Gastrocnemius medialis (tissue), 4 donors: ENCODE results near the gene FZD4. TPM values are rescaled to one million over a fixed set of nuclear protein-coding genes. Genes with fewer than 3 reads are reported as not detected.

Experiments
- ATAC-seq, 2 donors: fragments of 150-250 bp; one replicate each; pipeline ENCODE4 v1.9.1; 2016
- DNase-seq, 2 donors: peaks; one replicate each; pipeline ENCODE4 v3.0.0-alpha.2; 2019
- H3K27ac ChIP-seq, 4 donors: fragments of 200-600 bp; sonication (generic); 1 replicate in 1 of 4; 2 replicates in 3 of 4; pipeline ENCODE4 v1.5.1; 2016 to 2018; ENCODE audit warnings: mild to moderate bottlenecking in 2 of 4, moderate library complexity in 1 of 4
- H3K27me3 ChIP-seq, 3 donors: fragments of 200-600 bp; sonication (generic) in 2 of 3; 1 replicate in 1 of 3; 2 replicates in 2 of 3; pipeline versions ENCODE4 v1.5.1 to v1.6.0; 2016 to 2019; ENCODE audit warnings: mild to moderate bottlenecking in 1 of 3, moderate library complexity in 1 of 3
- H3K36me3 ChIP-seq, 2 donors: fragments of 200-600 bp; sonication (generic) in 1 of 2; one replicate each; pipeline ENCODE4 v1.5.1; 2017 to 2018
- H3K4me1 ChIP-seq, 2 donors: fragments of 200-600 bp; sonication (generic) in 1 of 2; one replicate each; pipeline ENCODE4 v1.5.1; 2016 to 2017; ENCODE audit warnings: mild to moderate bottlenecking in 2 of 2
- H3K4me3 ChIP-seq, 4 donors: fragments of 200-600 bp; sonication (generic) in 3 of 4; 1 replicate in 1 of 4; 2 replicates in 3 of 4; pipeline ENCODE4 v1.5.1; 2016 to 2019; ENCODE audit warnings: mild to moderate bottlenecking in 2 of 4
- H3K9me3 ChIP-seq, 3 donors: fragments of 200-600 bp; sonication (generic) in 2 of 3; 1 replicate in 1 of 3; 2 replicates in 2 of 3; pipeline ENCODE4 v1.5.1; 2016 to 2019
- POLR2A ChIP-seq, 2 donors: fragments of 450-650 bp; IDR thresholded peaks; one replicate each; pipeline ENCODE4 v1.6.1; 2017; ENCODE audit warnings: antibody characterized with exemption in 2 of 2, mild to moderate bottlenecking in 2 of 2, moderate library complexity in 2 of 2
- in situ Hi-C, 4 donors: fragments of 200-750 bp; cut with MboI; loops; one replicate each; pipeline versions ENCODE4 v1.15.0 to v1.8.0; 2017; ENCODE audit warnings: low sequenced_read_pairs in 4 of 4
- intact Hi-C: fragments of 100-400 bp; cut with DNase I; formaldehyde crosslinking; loops from one replicate; pipeline ENCODE4 v1.15.1; 2023; ENCODE audit warnings: low total_unique reads
- total RNA-seq, 4 donors: library from RNA; depleted of rRNA; stranded (reverse); fragments of >200 nt; gene quantifications; one replicate each; pipeline versions ENCODE4 v1.1.0 to v1.2.3, GENCODE V29; 2016
- TF ChIP-seq, protein P1 (sequence below), 5 experiments: fragments of 450-650 bp in 3 of 5; fragments of 200-600 bp in 2 of 5; sonication (generic) in 2 of 5; IDR thresholded peaks in 4 of 5; conservative IDR thresholded peaks in 1 of 5; 1 replicate in 4 of 5; 2 replicates in 1 of 5; pipeline ENCODE4 v1.5.1; 2016 to 2019; ENCODE audit warnings: antibody characterized with exemption in 5 of 5, mild to moderate bottlenecking in 3 of 5, moderate library complexity in 3 of 5

The FZD4 gene
- total RNA-seq, 4 donors from 2014 or later, result 31.7 to 52.2 (median 39.1) TPM

DNA sequence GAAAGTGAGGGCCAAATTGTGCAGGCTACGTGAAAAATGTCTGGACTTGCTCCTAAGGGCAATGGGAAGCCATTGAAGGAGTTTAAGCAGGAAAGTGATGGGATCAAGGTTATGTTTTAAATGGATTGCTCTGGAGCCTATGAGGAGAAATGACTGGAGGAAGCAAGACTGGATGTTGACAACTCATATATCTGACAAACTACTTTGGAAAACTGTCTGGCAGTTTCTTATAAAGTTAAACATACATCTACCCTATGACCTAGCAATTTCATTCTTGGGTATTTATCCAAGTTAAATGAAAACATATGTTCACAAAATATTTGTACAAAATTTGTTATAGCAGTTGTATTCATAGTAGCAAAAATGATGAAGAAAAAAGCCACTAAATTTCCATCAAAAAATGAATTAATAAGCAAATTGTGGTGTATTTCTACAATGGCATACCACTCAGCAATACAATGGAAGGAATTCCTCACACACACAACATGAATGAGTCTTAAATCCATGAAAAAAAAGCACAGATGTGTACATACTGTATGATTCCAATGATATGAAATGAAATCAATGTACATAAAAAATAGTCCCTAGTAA lies 24.1 kb downstream of the FZD4 start:
- TF ChIP-seq POLR2A (IDR thresholded peaks at IDR 0.05), result no peak
- TF ChIP-seq, protein P1, sequence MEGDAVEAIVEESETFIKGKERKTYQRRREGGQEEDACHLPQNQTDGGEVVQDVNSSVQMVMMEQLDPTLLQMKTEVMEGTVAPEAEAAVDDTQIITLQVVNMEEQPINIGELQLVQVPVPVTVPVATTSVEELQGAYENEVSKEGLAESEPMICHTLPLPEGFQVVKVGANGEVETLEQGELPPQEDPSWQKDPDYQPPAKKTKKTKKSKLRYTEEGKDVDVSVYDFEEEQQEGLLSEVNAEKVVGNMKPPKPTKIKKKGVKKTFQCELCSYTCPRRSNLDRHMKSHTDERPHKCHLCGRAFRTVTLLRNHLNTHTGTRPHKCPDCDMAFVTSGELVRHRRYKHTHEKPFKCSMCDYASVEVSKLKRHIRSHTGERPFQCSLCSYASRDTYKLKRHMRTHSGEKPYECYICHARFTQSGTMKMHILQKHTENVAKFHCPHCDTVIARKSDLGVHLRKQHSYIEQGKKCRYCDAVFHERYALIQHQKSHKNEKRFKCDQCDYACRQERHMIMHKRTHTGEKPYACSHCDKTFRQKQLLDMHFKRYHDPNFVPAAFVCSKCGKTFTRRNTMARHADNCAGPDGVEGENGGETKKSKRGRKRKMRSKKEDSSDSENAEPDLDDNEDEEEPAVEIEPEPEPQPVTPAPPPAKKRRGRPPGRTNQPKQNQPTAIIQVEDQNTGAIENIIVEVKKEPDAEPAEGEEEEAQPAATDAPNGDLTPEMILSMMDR (IDR thresholded peaks at IDR 0.05 in 4 of 5, conservative IDR thresholded peaks at IDR 0.05 in 1 of 5), result no peak
- no peak for DNase-seq
- H3K27ac ChIP-seq, result no peak overlapping the region
- ATAC-seq, result no peak
- no peak overlapping the region for H3K4me3 ChIP-seq
- no peaks in the 10 kb centered on the region for H3K9me3 ChIP-seq
- no peaks in the 10 kb centered on the region for H3K36me3 ChIP-seq
- intact Hi-C loops, result no loop called here
- H3K4me1 ChIP-seq, result peaks cover 10 to 23% of the 10 kb centered on the region in 2 donors
- H3K27me3 ChIP-seq, result no peaks in the 10 kb centered on the region
- in situ Hi-C loops, result loop anchor here in 2 of 4 donors (10.0 kb wide), 1 partner anchor 494 kb away; no protein-coding TSS in a partner anchor

DNA sequence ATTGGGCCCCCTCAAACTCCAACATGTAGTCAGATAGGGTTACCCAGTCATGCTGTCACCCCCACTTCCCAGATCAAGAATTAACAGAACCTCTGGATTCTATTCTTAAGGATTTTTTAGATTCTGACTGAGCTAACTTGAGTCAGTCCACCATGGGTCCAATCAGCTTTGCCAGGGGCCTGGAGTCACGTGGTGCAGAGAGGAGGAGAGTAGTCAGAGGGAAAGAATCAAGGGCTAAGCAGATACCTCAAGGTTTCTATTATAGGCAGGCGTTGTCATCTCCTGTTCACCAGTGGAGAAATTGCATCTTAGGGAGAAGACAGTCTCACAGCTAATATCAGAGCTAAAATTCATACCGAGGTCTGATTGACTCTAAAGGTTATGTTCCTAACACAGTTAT lies 28.2 kb downstream of the FZD4 start:
- H3K4me1 ChIP-seq, result peaks cover 11 to 21% of the 10 kb centered on the region in 2 donors
- no peak for DNase-seq
- no peak for TF ChIP-seq POLR2A (IDR thresholded peaks at IDR 0.05)
- TF ChIP-seq, protein P1 (IDR thresholded peaks at IDR 0.05 in 4 of 5, conservative IDR thresholded peaks at IDR 0.05 in 1 of 5), result no peak
- H3K27ac ChIP-seq, result no peak overlapping the region
- ATAC-seq, result no peak
- H3K4me3 ChIP-seq, result no peak overlapping the region
- H3K36me3 ChIP-seq, result no peaks in the 10 kb centered on the region
- no peaks in the 10 kb centered on the region for H3K27me3 ChIP-seq
- in situ Hi-C loops, result loop anchor here in 2 of 4 donors (10.0 kb wide), 2 partner anchors 52 to 62 kb away; no protein-coding TSS in a partner anchor
- no peaks in the 10 kb centered on the region for H3K9me3 ChIP-seq
- intact Hi-C loops, result no loop called here

DNA sequence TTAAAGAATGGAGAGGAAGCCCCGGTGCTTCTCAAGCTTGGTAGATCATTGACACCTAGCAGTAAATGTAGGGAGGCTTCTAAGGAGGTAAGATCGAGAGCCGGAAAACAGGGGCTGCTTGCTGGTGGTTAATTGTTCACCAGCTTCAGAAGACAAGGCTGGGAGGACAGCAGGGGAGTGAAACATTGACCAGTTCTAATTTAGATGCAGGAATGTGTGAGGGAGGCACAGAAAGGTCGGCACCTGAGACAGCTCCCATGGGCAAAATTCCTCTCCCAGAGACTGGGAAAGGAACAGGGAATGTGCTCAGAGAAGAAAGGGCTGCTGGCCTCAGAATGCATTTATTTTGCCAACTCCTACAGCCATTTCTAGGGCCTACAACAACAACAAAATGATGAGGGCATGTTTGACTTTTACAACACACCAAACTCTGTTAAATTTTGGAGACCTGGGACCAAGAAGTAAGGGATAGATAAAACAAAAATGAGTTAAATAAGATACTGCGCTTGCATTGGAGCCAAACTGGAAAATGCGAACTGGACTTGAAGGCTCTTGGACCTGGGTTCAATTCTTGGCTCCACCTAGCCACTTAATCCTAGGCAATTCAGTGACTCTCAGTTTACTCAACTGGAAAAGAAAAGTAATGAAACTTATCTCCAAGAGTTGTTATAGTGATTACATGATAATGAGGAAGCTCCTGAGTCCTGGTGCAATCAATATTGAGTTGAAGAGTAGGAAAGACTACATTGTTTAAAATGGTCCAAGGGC lies 31.0 kb downstream of the FZD4 start:
- no peaks in the 10 kb centered on the region for H3K36me3 ChIP-seq
- no peak for TF ChIP-seq POLR2A (IDR thresholded peaks at IDR 0.05)
- TF ChIP-seq, protein P1 (IDR thresholded peaks at IDR 0.05 in 4 of 5, conservative IDR thresholded peaks at IDR 0.05 in 1 of 5), result no peak
- no peak overlapping the region for H3K4me3 ChIP-seq
- H3K27me3 ChIP-seq, result no peaks in the 10 kb centered on the region
- no peak for DNase-seq
- no peak for ATAC-seq
- in situ Hi-C loops, result loop anchor here in 2 of 4 donors (10.0 kb wide), 2 partner anchors 49 to 59 kb away; no protein-coding TSS in a partner anchor
- H3K27ac ChIP-seq, result no peak overlapping the region
- intact Hi-C loops, result no loop called here
- peaks cover 13 to 15% of the 10 kb centered on the region in 2 donors for H3K4me1 ChIP-seq
- H3K9me3 ChIP-seq, result no peaks in the 10 kb centered on the region

DNA sequence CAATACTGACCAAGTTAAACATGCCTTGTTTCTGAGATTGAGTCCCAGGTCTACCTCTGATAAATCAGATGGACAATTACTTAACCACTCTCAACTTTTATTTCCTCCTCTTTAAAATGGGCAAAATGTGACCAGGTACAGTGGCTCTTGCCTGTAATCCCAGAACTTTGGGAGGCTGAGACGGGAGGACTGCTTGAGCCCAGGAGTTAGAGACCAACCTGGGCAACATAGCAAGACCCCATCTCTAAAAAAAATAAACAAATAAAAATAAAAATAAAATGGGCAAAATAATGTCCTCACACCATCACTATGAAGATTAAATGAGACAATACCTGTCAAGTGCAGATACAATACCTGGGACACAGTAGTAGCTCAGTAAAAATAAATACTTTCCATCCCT lies 33.0 kb downstream of the FZD4 start:
- in situ Hi-C loops, result loop anchor here in 2 of 4 donors (10.0 kb wide), 2 partner anchors 47 to 57 kb away; no protein-coding TSS in a partner anchor
- ATAC-seq (no peak), DNase-seq (no peak)
- TF ChIP-seq, protein P1 (IDR thresholded peaks at IDR 0.05 in 4 of 5, conservative IDR thresholded peaks at IDR 0.05 in 1 of 5), result no peak
- no peak for TF ChIP-seq POLR2A (IDR thresholded peaks at IDR 0.05)
- Histone ChIP-seq H3K4me1 (peaks cover 14 to 20% of the 10 kb centered on the region in 2 donors), H3K27ac (no peak overlapping the region), H3K4me3 (no peak overlapping the region), H3K27me3 (no peaks in the 10 kb centered on the region), H3K9me3 (no peaks in the 10 kb centered on the region), H3K36me3 (no peaks in the 10 kb centered on the region)
- intact Hi-C loops, result no loop called here
